Measurements from ENCODE around the gene AMIGO2. TPM values are rescaled to one million over a fixed set of nuclear protein-coding genes. Genes with fewer than 3 reads are reported as not detected.

AMIGO2 gene
- total and polyA plus RNA-seq, 8 donors, result 1.6 to 10.5 (median 3.5) TPM

GRCh38 chr12:47071241-47071852 is 8.4 kb downstream of the AMIGO2 start:
- H3K9me3 ChIP-seq, result no peaks in the 10 kb centered on the region
- H3K27me3 ChIP-seq, result no peaks in the 10 kb centered on the region
- no peaks in the 10 kb centered on the region for H3K36me3 ChIP-seq
- no peak overlapping the region for H3K4me3 ChIP-seq
- WGBS, 5 donors, result 38 to 62% (median 49%) methylated on average over 5 of the region's 5 CpGs
- no peak overlapping the region for H3K27ac ChIP-seq
- peaks cover 0 to 22% (median 4%) of the 10 kb centered on the region in 4 donors for H3K4me1 ChIP-seq
- intact Hi-C loops (cut with DNase I; ENCODE audit: low total_unique reads), result no loop called here
- DNase-seq, result no peak
- TF ChIP-seq POLR2AphosphoS5 (IDR thresholded peaks at IDR 0.05) (no peak), CTCF (IDR thresholded peaks at IDR 0.05) (no peak), EP300 (IDR thresholded peaks at IDR 0.05) (no peak), POLR2A (IDR thresholded peaks at IDR 0.05) (no peak)

- H3K27ac ChIP-seq, result no peak overlapping the region
Observed at GRCh38 chr12:47070310-47070709, 9.4 kb downstream of the AMIGO2 start.

DNA sequence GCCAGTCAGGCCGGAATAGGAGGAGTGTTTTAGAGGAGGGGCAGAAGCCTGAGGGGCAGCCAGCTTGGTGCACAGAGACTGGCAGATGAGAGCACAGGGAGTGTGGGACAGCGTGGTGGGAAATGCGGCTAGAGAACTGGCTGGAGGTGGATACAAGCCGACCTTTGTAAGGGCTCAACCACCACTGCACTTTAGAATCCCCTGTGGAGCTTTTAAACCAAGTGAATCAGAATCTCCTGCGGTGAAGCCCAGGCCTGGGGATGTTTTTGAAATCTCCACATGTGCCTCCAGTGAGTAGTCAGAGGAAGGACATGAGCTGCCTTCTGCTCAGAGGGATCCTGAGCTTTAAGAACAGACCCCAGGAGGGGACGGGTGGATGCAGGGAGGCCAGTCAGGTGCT is 11.2 kb downstream of the AMIGO2 start:
- Histone ChIP-seq H3K27me3 (no peaks in the 10 kb centered on the region), H3K9me3 (no peaks in the 10 kb centered on the region), H3K4me3 (no peak overlapping the region), H3K4me1 (peaks cover 0 to 22% (median 4%) of the 10 kb centered on the region in 4 donors), H3K36me3 (no peaks in the 10 kb centered on the region), H3K27ac (no peak overlapping the region)
- intact Hi-C loops (cut with DNase I; ENCODE audit: low total_unique reads), result no loop called here
- 76 to 86% (median 84%) methylated on average over 6 of the region's 6 CpGs for WGBS, 5 donors
- TF ChIP-seq CTCF (IDR thresholded peaks at IDR 0.05), result no peak
- TF ChIP-seq EP300 (IDR thresholded peaks at IDR 0.05), result no peak
- TF ChIP-seq POLR2A (IDR thresholded peaks at IDR 0.05), result no peak
- no peak for TF ChIP-seq POLR2AphosphoS5 (IDR thresholded peaks at IDR 0.05)
- no peak for DNase-seq

More at GRCh38 chr12:47070310-47070709, 9.4 kb downstream of the AMIGO2 start:
- DNase-seq, result no peak
- no peaks in the 10 kb centered on the region for H3K36me3 ChIP-seq
- no peaks in the 10 kb centered on the region for H3K9me3 ChIP-seq
- H3K4me3 ChIP-seq, result no peak overlapping the region
- no peak for TF ChIP-seq EP300 (IDR thresholded peaks at IDR 0.05)
- no peak for TF ChIP-seq POLR2AphosphoS5 (IDR thresholded peaks at IDR 0.05)
- TF ChIP-seq CTCF (IDR thresholded peaks at IDR 0.05), result no peak
- no peak for TF ChIP-seq POLR2A (IDR thresholded peaks at IDR 0.05)
- H3K27me3 ChIP-seq, result no peaks in the 10 kb centered on the region
- intact Hi-C loops (cut with DNase I; ENCODE audit: low total_unique reads), result no loop called here
- H3K4me1 ChIP-seq, result peaks cover 0 to 22% (median 4%) of the 10 kb centered on the region in 4 donors
- 52 to 79% (median 62%) methylated on average over 1 of the region's 1 CpG for WGBS, 5 donors

DNA sequence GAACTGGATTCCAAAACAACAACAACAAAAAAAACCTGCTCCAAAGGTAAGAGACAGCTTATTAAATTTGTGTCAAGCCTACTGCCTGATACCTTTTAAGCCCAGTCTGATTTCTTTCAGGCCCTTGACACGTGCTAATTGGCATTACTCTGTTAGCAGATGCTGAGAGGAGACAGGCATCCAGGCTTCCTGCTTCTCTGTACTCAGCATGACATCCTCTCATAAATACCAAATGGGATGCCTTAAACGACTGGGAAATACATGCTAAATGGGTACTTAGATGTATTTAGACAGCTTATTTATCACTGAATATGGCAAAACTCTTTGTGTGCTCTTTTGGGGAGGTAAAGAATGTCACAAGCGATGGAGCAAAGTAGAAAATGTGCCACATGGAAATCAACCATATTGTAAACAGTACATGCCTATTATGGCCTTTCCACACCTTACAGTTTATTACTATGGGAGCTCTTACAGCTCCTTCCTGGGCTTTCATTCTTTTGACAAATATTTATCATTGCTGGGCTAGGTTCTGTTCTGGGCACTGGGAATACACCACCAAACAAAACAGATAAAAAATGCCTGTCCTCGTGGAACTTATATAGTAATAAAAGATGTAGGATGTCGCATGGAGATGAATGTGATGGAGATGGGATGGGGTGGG is 11.9 kb downstream of the AMIGO2 start:
- no peaks in the 10 kb centered on the region for H3K36me3 ChIP-seq
- H3K27me3 ChIP-seq, result no peaks in the 10 kb centered on the region
- peak overlapping the region in 1 of 5 donors; percentile 40 for H3K27ac ChIP-seq
- TF ChIP-seq EP300 (IDR thresholded peaks at IDR 0.05) (no peak), POLR2AphosphoS5 (IDR thresholded peaks at IDR 0.05) (no peak), POLR2A (IDR thresholded peaks at IDR 0.05) (no peak), CTCF (IDR thresholded peaks at IDR 0.05) (no peak)
- WGBS, 5 donors, result 64 to 70% (median 66%) methylated on average over 5 of the region's 5 CpGs
- intact Hi-C loops (cut with DNase I; ENCODE audit: low total_unique reads), result no loop called here
- H3K4me3 ChIP-seq, result no peak overlapping the region
- H3K9me3 ChIP-seq, result no peaks in the 10 kb centered on the region
- peaks cover 0 to 22% (median 4%) of the 10 kb centered on the region in 4 donors for H3K4me1 ChIP-seq
- DNase-seq, result no peak

Data from stomach (tissue), 9 donors.